Measurements from ENCODE around the gene GBGT1.
"Not testable (repeated sequence)": the region's sequence is repeated elsewhere in the genome, so short reads cannot be mapped to it uniquely, and the experiment has no call there.

Gene GBGT1

DNA sequence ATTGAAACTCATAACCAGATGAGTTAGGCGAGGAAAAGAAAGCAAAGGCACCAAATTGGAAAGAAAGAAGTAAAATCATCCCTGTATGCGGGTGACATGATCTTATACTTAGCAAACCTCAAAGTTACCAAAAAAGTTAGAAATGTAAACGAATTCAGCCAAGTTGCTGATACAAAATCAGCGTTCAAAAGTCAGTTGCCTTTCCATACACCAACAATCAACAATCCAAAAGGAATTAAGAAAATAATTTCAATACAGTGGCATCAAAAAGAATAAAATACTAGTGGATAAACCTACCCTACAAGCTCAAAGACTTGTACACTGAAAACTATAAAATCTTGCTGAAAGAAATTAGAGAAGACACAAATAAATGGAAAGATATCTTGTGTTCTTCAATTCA lies 30.9 kb upstream of the GBGT1 start:
- DNase-seq = no peak

GRCh38 chr9:133191989-133192388 lies 28.3 kb upstream of the GBGT1 start:
- no peak for DNase-seq

DNA sequence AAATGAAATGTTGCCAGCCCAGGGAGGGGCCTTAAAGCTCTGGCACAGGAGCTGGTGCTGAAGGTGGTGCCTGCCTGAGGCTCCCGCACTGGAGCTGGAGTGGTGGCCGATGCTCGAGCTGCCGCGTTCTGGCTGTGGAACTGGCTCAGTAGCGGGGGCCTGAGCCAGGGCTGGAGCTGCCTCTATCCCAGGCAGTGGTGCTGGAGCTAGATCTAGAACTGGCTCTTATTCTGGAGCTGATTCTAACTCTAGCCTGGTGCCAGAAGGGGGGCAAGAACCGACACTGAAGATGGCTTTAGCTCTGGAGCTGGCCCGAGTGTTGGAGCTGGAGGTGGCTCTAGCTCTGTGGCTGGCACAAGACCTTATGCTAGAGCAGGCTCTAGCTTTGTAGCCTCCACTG lies 26.1 kb upstream of the GBGT1 start:
- no peak for DNase-seq

GRCh38 chr9:133188843-133189180 lies 25.1 kb upstream of the GBGT1 start:
- DNase-seq = no peak

DNA sequence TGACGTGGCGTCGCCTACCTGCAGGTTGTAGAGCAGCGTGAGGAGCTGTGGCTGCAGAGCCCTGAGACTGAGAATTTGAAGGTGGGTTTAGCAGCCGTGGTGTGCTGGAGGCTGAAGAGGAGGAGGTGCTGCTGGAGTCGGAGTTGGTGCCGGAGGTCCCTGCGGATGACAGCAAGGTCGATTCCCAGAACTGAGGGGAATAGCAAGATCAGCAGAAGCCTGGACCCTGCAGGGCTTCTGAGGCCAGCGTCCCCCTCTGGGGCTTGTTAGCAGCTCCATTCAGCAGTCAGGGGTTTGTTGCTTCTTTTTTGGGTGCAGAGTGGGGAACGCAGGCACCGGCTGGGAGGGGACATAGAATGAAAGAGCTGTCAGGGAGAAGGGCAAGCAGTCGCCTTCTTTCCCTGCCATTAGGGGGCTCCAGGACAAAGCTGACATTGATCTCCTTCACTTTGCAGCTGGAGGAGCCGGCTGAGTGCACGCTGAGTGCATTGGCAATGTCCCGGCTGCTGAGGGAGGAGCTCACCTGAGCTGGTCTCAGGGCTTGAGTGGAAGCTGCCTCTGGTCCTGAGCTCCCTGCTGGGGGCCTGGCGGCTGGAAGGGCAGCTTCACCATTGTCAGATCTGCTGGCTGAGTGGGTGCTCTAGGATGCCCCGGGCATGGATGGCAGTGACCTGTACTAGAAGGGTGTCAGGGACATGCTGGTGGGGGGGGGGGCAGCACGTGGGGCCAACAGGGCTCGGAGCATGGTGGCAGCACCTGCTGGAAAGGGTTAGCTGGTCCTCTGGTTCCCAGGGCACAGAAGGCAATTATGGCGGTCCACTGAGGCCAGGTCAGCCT lies 24.5 kb upstream of the GBGT1 start:
- peak; percentile 45 for DNase-seq

- DNase-seq = no peak
Observed at GRCh38 chr9:133187561-133188005, 23.9 kb upstream of the GBGT1 start.

- DNase-seq = no peak
Observed at GRCh38 chr9:133186736-133187135, 23.0 kb upstream of the GBGT1 start.

- peak; percentile 83 for DNase-seq
Observed at GRCh38 chr9:133184971-133185370, 21.3 kb upstream of the GBGT1 start.

- DNase-seq = no peak
Observed at GRCh38 chr9:133182151-133182550, 18.4 kb upstream of the GBGT1 start.

DNA sequence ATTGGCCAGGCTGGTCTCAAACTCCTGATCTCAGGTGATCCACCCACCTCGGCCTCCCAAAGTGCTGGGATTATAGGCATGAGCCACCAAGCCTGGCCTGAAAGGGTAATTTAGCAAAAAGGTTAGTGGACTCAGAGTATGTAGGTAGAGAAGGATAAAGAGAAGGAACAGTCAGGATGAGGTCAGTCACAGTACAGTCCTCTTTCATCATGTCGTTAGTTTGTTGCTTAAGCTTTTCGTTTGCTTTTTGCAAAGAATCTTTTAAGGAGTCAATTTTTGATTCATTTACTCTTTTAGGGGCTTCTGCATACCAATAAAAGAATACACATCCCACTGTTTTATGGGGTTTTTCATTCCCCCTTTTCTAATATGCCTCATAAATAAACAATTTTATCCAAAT lies 17.8 kb upstream of the GBGT1 start:
- DNase-seq = no peak

DNA sequence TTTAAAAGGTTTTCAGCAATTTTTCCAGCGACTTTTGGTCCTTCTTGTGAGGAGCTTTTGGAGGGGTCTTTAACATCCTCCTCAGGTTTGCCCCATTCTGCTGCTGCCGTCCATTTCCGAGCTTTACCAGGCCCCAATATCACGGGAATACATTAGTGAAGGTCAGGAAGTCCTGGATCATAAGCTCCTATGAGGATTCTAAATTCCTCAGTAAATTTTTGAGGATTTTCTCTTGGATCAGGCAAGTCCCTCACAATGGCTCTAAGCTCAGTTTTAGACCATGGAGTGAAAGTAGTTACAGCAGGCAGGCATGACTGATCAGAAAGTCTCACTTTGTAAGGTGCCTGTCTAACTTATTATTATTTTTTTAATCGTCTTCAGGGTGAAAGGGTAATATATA lies 17.2 kb upstream of the GBGT1 start:
- no peak for DNase-seq

DNA sequence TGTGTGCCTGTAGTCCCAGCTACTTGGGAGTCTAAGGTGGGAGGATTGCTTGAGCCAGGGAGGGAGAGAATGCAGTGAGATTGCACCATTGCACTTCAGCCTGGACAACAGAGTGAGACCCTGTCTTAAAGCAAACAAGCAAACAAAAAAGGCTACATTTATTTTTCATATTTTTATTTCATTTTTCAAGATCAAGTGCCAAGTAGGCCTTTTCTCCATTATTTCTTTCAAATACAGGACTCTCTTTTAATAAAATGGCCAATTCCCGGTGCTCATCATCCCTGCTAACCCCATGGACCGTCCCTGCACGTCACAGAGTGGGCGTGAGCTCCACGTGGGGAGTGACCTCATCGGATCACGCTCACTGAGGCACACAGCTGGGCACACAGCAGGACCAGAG lies 9.3 kb upstream of the GBGT1 start:
- DNase-seq = no peak

GRCh38 chr9:133171161-133171961 lies 7.6 kb upstream of the GBGT1 start:
- DNase-seq = no peak

DNA sequence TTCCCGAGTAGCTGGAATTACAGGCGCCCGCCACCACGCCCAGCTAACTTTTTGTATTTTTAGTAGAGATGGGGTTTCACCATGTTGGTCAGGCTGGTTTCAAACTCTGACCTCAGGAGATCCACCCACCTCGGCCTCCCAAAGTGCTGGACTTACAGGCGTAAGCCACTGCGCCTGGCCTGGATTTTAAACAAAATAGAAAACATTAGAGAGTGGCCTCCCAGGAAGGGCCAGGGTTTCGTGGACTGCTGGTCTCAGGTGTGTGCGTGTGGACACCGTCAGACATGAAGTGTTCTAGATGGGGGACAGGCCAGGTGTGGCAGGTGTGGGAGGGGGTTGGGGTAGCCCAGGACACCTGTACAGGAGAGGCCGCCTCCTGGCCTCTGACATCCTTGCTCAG lies 7.0 kb upstream of the GBGT1 start:
- no peak for DNase-seq

DNA sequence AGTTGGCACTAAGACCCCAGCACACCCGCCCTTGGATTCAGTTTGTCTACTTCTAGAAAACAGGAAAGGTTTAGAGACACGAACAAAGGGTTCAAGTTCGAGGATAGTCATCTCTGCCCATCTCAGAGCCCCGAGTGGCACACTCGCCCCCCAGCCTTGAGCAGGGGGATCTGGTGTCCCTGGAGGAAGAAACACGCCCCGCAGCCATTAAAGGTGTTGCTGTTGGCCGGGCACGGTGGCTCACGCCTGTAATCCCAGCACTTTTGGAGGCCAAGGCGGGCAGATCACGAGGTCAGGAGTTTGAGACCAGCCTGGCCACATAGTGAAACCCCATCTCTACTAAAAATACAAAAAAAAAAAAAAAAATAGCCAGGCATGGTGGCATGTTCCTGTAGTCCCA lies 6.0 kb upstream of the GBGT1 start:
- not testable (repeated sequence) for DNase-seq

- DNase-seq = no peak
Observed at GRCh38 chr9:133169102-133169501, 5.4 kb upstream of the GBGT1 start.

GRCh38 chr9:133168432-133168831 lies 4.7 kb upstream of the GBGT1 start:
- no peak for DNase-seq

- no peak for DNase-seq
Observed at GRCh38 chr9:133167769-133168168, 4.1 kb upstream of the GBGT1 start.

DNA sequence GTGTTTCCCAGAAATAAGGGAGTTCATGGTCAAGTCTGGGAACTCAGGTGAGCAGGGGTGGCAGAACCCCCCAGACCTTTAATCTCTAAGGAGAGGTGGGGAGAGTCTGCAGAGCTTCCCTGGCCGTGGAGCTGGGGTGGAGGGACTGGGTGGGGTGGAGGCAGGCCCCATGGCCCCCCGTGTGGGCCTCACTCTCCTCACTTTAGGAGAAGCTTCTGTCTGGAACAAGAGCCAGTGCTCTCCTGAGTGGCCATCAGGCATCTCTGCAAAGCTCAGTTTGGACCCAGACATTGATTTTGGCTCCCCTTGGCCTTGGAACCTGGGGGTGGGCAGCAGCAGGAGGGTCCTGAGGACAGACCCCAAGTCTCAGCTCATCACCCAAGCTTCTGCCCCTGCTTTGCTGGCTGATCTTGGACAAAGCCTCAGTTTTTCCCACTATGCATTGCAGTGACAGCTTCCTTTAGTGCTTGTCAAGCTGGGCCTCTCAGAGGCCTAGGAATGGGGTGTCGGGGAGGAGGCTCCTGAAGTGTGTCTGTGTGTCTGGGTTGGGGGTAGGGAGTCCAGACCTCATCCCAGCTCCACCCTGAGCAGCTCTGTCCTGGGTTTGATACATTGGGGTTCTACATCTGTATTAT lies 3.5 kb upstream of the GBGT1 start:
- no peak for DNase-seq

- no peak for DNase-seq
Observed at GRCh38 chr9:133166392-133166791, 2.7 kb upstream of the GBGT1 start.

GRCh38 chr9:133165452-133165730 lies 1.7 kb upstream of the GBGT1 start:
- DNase-seq = no peak

DNA sequence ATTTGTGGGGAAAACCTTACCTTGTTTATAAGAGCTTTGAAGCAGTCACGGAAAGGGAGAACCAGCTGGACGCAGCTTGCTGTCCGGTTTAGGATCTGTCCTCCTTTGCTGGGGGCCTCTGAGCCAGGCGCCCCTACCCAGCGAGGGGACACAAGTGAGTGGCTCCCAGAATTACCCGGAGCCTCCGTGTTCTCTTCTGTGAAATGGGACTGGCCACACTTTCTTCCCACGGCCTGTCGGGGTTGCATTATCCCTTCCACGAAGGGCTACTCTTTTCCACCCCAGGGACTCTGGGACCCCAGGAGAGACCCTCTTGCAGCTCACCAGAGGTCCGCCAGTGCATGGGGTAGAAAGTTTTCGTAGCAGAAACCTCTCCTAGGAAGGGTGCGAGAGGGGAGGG lies 477 bp upstream of the GBGT1 start:
- no peak for DNase-seq

- DNase-seq = peak; percentile 33
Observed at GRCh38 chr9:133162861-133163503, 732 bp downstream of the GBGT1 start.

DNA sequence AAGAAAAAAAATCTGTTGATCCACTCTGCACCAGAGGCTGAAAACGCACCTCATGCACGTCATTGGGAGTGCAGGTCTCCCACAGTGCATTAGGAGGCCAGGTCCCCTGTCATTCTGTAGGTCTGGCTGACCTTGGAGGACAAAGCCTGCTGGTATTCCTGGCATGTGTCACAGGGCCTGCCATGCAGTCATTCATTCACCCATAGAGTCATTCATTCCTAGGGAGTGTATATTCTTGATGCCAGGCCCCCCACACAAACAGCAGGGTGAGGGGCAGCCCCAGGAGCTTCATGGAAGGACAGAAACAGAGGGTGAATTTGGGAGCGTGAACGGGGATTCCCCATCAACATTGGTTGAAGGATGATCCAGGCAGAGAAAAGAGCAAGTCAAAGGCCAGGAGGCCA lies 2.2 kb downstream of the GBGT1 start:
- DNase-seq = no peak
